ENCODE data around the gene ADAMTS6. TPM values are rescaled to one million over a fixed set of nuclear protein-coding genes. Genes with fewer than 3 reads are reported as not detected.

The ADAMTS6 gene
- total and polyA plus RNA-seq, 11 donors: 0.28 to 4.3 (median 3.0) TPM

DNA sequence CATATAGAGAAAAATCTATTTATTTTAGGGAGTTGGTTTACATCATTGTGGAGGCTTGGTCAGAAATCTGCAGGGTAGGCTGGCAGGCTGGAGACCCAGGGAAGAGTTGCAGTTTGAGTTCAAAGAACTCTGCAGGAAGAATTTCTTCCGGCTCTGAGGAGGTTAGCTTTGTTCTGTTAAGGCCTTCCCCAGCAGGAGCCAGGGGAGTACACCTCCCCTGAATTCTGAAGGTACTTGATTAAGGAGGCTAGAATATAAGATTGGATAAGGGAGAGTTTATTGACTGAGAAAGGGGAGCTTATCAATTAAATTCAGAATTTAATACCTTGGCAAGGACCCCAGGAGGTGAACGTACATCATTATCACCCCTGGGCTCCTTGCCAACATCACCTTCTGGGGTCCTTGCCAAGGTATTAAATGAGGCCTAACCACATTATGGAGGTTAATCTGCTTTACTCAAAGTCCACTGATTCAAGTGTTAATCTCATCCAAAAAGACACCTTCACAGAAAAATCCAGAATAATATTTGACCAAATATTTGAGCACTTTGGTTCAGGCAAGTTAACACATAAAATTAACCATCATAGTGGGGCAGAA is 361.3 kb downstream of the ADAMTS6 start:
- ATAC-seq: no peak
- Histone ChIP-seq H3K27ac (no peak overlapping the region), H3K4me1 (no peaks in the 10 kb centered on the region), H3K4me3 (no peak overlapping the region), H3K27me3 (no peaks in the 10 kb centered on the region), H3K9me3 (peaks cover 0 to 20% (median 4%) of the 10 kb centered on the region in 12 donors), H3K36me3 (no peaks in the 10 kb centered on the region)
- intact Hi-C loops (cut with DNase I): no loop called here
- no peak for TF ChIP-seq POLR2A (IDR thresholded peaks at IDR 0.05)
- TF ChIP-seq, protein P1, sequence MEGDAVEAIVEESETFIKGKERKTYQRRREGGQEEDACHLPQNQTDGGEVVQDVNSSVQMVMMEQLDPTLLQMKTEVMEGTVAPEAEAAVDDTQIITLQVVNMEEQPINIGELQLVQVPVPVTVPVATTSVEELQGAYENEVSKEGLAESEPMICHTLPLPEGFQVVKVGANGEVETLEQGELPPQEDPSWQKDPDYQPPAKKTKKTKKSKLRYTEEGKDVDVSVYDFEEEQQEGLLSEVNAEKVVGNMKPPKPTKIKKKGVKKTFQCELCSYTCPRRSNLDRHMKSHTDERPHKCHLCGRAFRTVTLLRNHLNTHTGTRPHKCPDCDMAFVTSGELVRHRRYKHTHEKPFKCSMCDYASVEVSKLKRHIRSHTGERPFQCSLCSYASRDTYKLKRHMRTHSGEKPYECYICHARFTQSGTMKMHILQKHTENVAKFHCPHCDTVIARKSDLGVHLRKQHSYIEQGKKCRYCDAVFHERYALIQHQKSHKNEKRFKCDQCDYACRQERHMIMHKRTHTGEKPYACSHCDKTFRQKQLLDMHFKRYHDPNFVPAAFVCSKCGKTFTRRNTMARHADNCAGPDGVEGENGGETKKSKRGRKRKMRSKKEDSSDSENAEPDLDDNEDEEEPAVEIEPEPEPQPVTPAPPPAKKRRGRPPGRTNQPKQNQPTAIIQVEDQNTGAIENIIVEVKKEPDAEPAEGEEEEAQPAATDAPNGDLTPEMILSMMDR (IDR thresholded peaks at IDR 0.05): no peak
- 36 to 48% (median 44%) methylated on average over 2 of the region's 2 CpGs for WGBS, 4 donors
- DNase-seq: no peak

DNA sequence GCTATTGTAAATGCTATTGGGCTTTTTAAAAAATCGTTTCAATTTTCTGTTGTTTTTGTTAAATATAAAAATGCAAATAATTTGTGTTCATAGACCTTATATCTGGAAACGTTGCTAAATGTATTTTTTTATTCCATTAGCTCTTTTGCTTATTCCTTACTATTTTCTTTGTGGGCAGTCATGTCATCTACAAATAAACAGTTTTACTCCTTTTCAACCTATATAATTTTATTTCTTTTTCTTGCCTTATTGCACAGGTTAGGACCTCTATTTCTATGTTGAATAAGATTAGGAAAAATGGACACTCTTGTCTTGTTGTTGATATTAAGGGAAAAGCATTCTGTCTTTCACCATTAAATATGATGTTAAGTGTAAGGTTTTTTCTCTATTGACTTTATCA is 364.2 kb downstream of the ADAMTS6 start:
- no peak for ATAC-seq
- Histone ChIP-seq H3K9me3 (peaks cover 0 to 20% (median 4%) of the 10 kb centered on the region in 12 donors), H3K36me3 (no peaks in the 10 kb centered on the region), H3K4me1 (no peaks in the 10 kb centered on the region), H3K4me3 (no peak overlapping the region), H3K27ac (no peak overlapping the region), H3K27me3 (no peaks in the 10 kb centered on the region)
- 77 to 86% (median 83%) methylated on average over 2 of the region's 2 CpGs for WGBS, 4 donors
- no peak for DNase-seq
- no peak for TF ChIP-seq POLR2A (IDR thresholded peaks at IDR 0.05)
- TF ChIP-seq, protein P1 (IDR thresholded peaks at IDR 0.05): no peak
- intact Hi-C loops (cut with DNase I): no loop called here

DNA sequence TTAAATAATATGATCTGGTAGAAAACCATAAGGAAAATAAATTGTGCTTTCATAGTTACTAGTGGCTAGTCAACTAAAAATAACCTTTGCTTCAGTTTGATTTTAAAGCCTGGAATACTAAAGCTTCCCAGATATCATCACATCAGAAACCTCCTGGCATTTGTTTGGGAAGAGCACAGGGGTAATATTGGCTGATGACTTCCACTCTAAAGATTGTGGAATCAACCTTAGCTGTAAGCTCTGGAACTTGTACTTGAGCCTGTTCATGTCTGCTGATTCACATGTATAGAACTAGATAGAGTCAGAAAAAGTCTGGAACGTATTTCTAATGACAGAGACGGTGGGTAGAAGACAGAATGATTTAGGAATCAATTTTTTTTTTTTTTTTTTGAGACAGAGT is 367.9 kb downstream of the ADAMTS6 start:
- Histone ChIP-seq H3K27ac (no peak overlapping the region), H3K4me3 (no peak overlapping the region), H3K27me3 (no peaks in the 10 kb centered on the region), H3K9me3 (peaks cover 0 to 20% (median 4%) of the 10 kb centered on the region in 12 donors), H3K36me3 (no peaks in the 10 kb centered on the region), H3K4me1 (no peaks in the 10 kb centered on the region)
- no peak for ATAC-seq
- intact Hi-C loops (cut with DNase I): no loop called here
- WGBS, 4 donors: 59 to 71% (median 62%) methylated on average over 2 of the region's 2 CpGs
- TF ChIP-seq POLR2A (IDR thresholded peaks at IDR 0.05): no peak
- TF ChIP-seq, protein P1 (IDR thresholded peaks at IDR 0.05): no peak
- DNase-seq: no peak

DNA sequence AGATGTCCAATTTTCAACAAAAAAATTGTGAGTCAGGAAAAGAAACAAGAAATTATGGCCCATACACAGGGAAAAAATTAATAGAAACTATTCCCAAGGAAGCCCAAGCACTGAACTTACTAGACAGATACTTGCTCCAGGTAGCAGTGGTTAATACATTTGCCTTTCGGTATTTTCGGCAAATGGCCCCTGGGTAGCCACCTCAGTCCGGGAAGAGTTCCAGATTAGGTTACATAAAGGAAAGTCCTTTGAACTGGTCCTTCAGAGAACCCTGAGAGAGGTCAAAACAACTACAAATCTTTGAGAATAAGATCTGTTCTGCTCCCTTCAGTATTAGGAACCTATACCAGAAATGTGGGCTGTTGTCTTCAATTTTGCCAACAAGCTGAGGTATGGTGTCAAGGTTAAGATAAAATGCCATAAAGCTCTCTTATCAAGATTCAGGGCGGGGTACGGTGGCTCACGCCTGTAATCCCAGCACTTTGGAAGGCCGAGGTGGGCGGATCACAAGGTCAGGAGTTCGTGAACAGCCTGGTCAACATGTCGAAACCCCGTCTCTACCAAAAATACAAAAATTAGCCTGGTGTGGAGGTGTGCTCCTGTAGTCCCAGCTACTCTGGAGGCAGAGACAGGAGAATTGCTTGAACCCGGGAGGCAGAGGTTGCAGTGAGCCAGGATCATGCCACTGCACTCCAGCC is 369.6 kb downstream of the ADAMTS6 start:
- peaks cover 0 to 7% (median 0%) of the 10 kb centered on the region in 12 donors for H3K9me3 ChIP-seq
- ATAC-seq (no peak), DNase-seq (no peak)
- H3K4me1 ChIP-seq: no peaks in the 10 kb centered on the region
- H3K27me3 ChIP-seq: no peaks in the 10 kb centered on the region
- H3K36me3 ChIP-seq: no peaks in the 10 kb centered on the region
- H3K4me3 ChIP-seq: no peak overlapping the region
- intact Hi-C loops (cut with DNase I): no loop called here
- TF ChIP-seq, protein P1 (IDR thresholded peaks at IDR 0.05): no peak
- no peak for TF ChIP-seq POLR2A (IDR thresholded peaks at IDR 0.05)
- 89 to 94% (median 92%) methylated on average over 12 of the region's 12 CpGs for WGBS, 4 donors
- no peak overlapping the region for H3K27ac ChIP-seq

Measured in heart left ventricle (tissue), 16 donors.